Activated CD4-positive, CD25-positive, alpha-beta regulatory T cell (primary cell): ENCODE results near the gene PRIMPOL.
"Not testable (repeated sequence)": the region's sequence is repeated elsewhere in the genome, so short reads cannot be mapped to it uniquely, and the experiment has no call there.

ENCODE experiments used
- DNase-seq, 4 experiments: peaks; one replicate each; lab custom pipeline; 2025; lab: John Stamatoyannopoulos, UW

The PRIMPOL gene

GRCh38 chr4:184715526-184715925, 66.0 kb downstream of the PRIMPOL start:
- no peak for DNase-seq

- DNase-seq = no peak
Measured at GRCh38 chr4:184719407-184719806, 69.9 kb downstream of the PRIMPOL start.

GRCh38 chr4:184721254-184721653, 71.7 kb downstream of the PRIMPOL start:
- no peak for DNase-seq

- no peak for DNase-seq
Measured at GRCh38 chr4:184722798-184723197, 73.3 kb downstream of the PRIMPOL start.

- DNase-seq = no peak
Measured at GRCh38 chr4:184727430-184727829, 77.9 kb downstream of the PRIMPOL start.

- no peak for DNase-seq
Measured at GRCh38 chr4:184728858-184729257, 79.3 kb downstream of the PRIMPOL start.

- no peak for DNase-seq
Measured at GRCh38 chr4:184729946-184730345, 80.4 kb downstream of the PRIMPOL start.

GRCh38 chr4:184731056-184731455, 81.5 kb downstream of the PRIMPOL start:
- DNase-seq = no peak

- no peak for DNase-seq
Measured at GRCh38 chr4:184732126-184732525, 82.6 kb downstream of the PRIMPOL start.

GRCh38 chr4:184733654-184734524, 84.4 kb downstream of the PRIMPOL start, which contains the start of gene CENPU:
TSS of gene CENPU (minus strand) at chr4:184734096. CDS start at chr4:184734062, 34 bp downstream.
- peak; percentile 87 to 93 (median 91) for DNase-seq

GRCh38 chr4:184734758-184735157, 85.2 kb downstream of the PRIMPOL start:
- DNase-seq = no peak

- not testable (repeated sequence) for DNase-seq
Measured at GRCh38 chr4:184739575-184739974, 90.0 kb downstream of the PRIMPOL start.

- DNase-seq = no peak
Measured at GRCh38 chr4:184740980-184741391, 91.4 kb downstream of the PRIMPOL start.

- not testable (repeated sequence) for DNase-seq
Measured at GRCh38 chr4:184741651-184742050, 92.1 kb downstream of the PRIMPOL start.

- no peak for DNase-seq
Measured at GRCh38 chr4:184743650-184744049, 94.1 kb downstream of the PRIMPOL start.

- no peak for DNase-seq
Measured at GRCh38 chr4:184744236-184744635, 94.7 kb downstream of the PRIMPOL start.
